Measurements from ENCODE around the gene CNGB1. TPM values are rescaled to one million over a fixed set of nuclear protein-coding genes. Genes with fewer than 3 reads are reported as not detected.

The CNGB1 gene
- total RNA-seq, 1 experiment from 2014 or later: not detected

DNA sequence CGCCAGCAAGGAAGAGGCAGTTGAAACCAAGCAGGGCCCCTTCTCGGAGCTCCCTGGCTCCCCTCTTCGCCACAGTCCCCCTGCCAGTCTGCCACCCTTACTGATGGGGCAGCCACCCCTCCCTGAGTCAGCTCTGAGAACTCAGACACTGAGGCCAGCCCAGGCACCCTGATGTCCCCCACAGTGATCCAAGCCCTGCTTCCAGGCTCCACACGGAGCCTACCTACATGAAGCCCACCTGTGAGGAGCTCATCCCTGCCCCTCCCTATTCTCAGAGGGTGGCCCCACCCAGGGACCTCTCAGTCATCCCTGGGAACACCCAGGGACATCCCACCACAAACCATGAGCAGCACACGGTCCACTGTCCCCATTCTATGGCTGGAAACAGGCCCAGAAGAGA lies 8.9 kb downstream of the CNGB1 start:
- ChIA-PET POLR2A (no interaction called here), CTCF (no interaction called here), RAD21 (ENCODE audit: low non-redundant PET in 1 of 2, low total read pairs in 2 of 2, uncharacterized antibody in 2 of 2, unreplicated experiment in 2 of 2) (no interaction called here)
- H3K79me2 ChIP-seq (ENCODE audit: insufficient read depth, low read length): no peaks in the 10 kb centered on the region
- ATAC-seq (no peak), DNase-seq (ENCODE audit: low read depth, low spot score) (no peak)
- H3K4me1 ChIP-seq (ENCODE audit: control insufficient read depth in 1 of 2, insufficient read depth in 2 of 2, low read length in 2 of 2): no peaks in the 10 kb centered on the region
- no peaks in the 10 kb centered on the region for H3K9me2 ChIP-seq (ENCODE audit: insufficient read depth)
- no peak overlapping the region for H3K4me2 ChIP-seq (ENCODE audit: low read length)
- intact Hi-C loops (cut with micrococcal nuclease): no loop called here
- no peak overlapping the region for H3K4me3 ChIP-seq (replicated peaks in 1 of 2; ENCODE audit: low read depth in 1 of 2, low read length in 2 of 2)
- H3K9me3 ChIP-seq (ENCODE audit: control insufficient read depth in 1 of 2, insufficient read depth in 1 of 2, low read depth in 1 of 2, low read length in 2 of 2): no peaks in the 10 kb centered on the region
- BruUV-seq (replicated peaks): no TSS peak
- H4K20me1 ChIP-seq (ENCODE audit: insufficient read depth): no peaks in the 10 kb centered on the region
- no peaks in the 10 kb centered on the region; the same call in 1 of the 2 replicates for H3K27me3 ChIP-seq (ENCODE audit: insufficient read depth, low read length)
- H3K36me3 ChIP-seq (ENCODE audit: control insufficient read depth in 1 of 2, insufficient read depth in 2 of 2, low read length in 2 of 2): no peaks in the 10 kb centered on the region
- TF ChIP-seq YY1 (IDR thresholded peaks at IDR 0.05; ENCODE audit: extremely low read depth, insufficient replicate concordance, low read depth, low read length) (no peak), TCF7L2 (IDR thresholded peaks at IDR 0.05; ENCODE audit: borderline replicate concordance, extremely low read depth, insufficient read depth, insufficient read length) (no peak), FOSL1 (IDR thresholded peaks at IDR 0.05; ENCODE audit: low read depth) (no peak)
- no peak overlapping the region for H3K27ac ChIP-seq (ENCODE audit: low read depth, low read length)
- no peak overlapping the region for H3K9ac ChIP-seq (ENCODE audit: low read length)
- H2AFZ ChIP-seq (ENCODE audit: low read depth, low read length, poor library complexity, severe bottlenecking): no peak overlapping the region

DNA sequence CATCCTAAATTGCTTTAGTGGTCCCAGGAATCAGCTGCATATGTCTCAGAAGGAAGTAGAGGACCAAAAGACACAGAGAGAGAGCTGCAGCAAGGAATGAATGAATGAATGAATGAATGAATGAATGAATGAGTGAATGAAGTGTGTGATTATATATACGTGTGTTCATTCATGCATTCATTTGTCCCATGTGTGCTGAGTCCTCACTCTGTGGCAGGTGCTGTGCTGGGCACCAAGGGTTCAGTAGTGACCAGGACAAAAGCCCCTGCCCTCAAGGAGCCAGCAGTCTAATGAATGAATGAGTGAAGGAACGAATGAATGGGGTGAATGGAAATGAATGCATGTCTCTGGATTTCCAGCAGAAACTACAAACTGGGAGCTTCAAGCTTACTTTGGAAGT lies 9.4 kb downstream of the CNGB1 start:
- POLR2A ChIA-PET: no interaction called here
- RAD21 ChIA-PET (ENCODE audit: low non-redundant PET in 1 of 2, low total read pairs in 2 of 2, uncharacterized antibody in 2 of 2, unreplicated experiment in 2 of 2): no interaction called here
- no peaks in the 10 kb centered on the region for H3K36me3 ChIP-seq (ENCODE audit: control insufficient read depth in 1 of 2, insufficient read depth in 2 of 2, low read length in 2 of 2)

More for the DNA sequence above, 9.4 kb downstream of the CNGB1 start:
- DNase-seq (ENCODE audit: low read depth, low spot score) (no peak), ATAC-seq (no peak)
- Histone ChIP-seq H3K4me3 (replicated peaks in 1 of 2; ENCODE audit: low read depth in 1 of 2, low read length in 2 of 2) (no peak overlapping the region), H3K9me3 (ENCODE audit: control insufficient read depth in 1 of 2, insufficient read depth in 1 of 2, low read depth in 1 of 2, low read length in 2 of 2) (no peaks in the 10 kb centered on the region), H3K27me3 (ENCODE audit: insufficient read depth, low read length) (no peaks in the 10 kb centered on the region; the same call in 1 of the 2 replicates), H4K20me1 (ENCODE audit: insufficient read depth) (no peaks in the 10 kb centered on the region), H3K4me1 (ENCODE audit: control insufficient read depth in 1 of 2, insufficient read depth in 2 of 2, low read length in 2 of 2) (no peaks in the 10 kb centered on the region), H3K9me2 (ENCODE audit: insufficient read depth) (no peaks in the 10 kb centered on the region), H3K9ac (ENCODE audit: low read length) (no peak overlapping the region), H2AFZ (ENCODE audit: low read depth, low read length, poor library complexity, severe bottlenecking) (no peak overlapping the region), H3K4me2 (ENCODE audit: low read length) (no peak overlapping the region), H3K27ac (ENCODE audit: low read depth, low read length) (no peak overlapping the region), H3K79me2 (ENCODE audit: insufficient read depth, low read length) (no peaks in the 10 kb centered on the region)
- TF ChIP-seq FOSL1 (IDR thresholded peaks at IDR 0.05; ENCODE audit: low read depth) (no peak), SIN3A (IDR thresholded peaks at IDR 0.05; ENCODE audit: low read depth) (no peak), SP1 (IDR thresholded peaks at IDR 0.05; ENCODE audit: low read depth) (no peak)
- TF ChIP-seq, protein P1, sequence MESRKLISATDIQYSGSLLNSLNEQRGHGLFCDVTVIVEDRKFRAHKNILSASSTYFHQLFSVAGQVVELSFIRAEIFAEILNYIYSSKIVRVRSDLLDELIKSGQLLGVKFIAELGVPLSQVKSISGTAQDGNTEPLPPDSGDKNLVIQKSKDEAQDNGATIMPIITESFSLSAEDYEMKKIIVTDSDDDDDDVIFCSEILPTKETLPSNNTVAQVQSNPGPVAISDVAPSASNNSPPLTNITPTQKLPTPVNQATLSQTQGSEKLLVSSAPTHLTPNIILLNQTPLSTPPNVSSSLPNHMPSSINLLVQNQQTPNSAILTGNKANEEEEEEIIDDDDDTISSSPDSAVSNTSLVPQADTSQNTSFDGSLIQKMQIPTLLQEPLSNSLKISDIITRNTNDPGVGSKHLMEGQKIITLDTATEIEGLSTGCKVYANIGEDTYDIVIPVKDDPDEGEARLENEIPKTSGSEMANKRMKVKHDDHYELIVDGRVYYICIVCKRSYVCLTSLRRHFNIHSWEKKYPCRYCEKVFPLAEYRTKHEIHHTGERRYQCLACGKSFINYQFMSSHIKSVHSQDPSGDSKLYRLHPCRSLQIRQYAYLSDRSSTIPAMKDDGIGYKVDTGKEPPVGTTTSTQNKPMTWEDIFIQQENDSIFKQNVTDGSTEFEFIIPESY (IDR thresholded peaks at IDR 0.05; ENCODE audit: extremely low read depth, insufficient replicate concordance, low read length): no peak
- TF ChIP-seq, protein P2, sequence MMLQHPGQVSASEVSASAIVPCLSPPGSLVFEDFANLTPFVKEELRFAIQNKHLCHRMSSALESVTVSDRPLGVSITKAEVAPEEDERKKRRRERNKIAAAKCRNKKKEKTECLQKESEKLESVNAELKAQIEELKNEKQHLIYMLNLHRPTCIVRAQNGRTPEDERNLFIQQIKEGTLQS (IDR thresholded peaks at IDR 0.05): no peak
- no TSS peak for BruUV-seq (replicated peaks)
- intact Hi-C loops (cut with micrococcal nuclease): no loop called here
- CTCF ChIA-PET: no interaction called here

Data from HCT116 (cell line).